HG02763 (cell line): Measurements from ENCODE around the gene TXNDC11.

ENCODE experiments used
- ATAC-seq: cut with Tn5 transposase; IDR thresholded peaks from one replicate; pipeline ENCODE4 v1.9.1; 2021; ENCODE audit warnings: mild to moderate bottlenecking, moderate library complexity; ENCODE audit not compliant: unreplicated experiment

Gene TXNDC11

DNA sequence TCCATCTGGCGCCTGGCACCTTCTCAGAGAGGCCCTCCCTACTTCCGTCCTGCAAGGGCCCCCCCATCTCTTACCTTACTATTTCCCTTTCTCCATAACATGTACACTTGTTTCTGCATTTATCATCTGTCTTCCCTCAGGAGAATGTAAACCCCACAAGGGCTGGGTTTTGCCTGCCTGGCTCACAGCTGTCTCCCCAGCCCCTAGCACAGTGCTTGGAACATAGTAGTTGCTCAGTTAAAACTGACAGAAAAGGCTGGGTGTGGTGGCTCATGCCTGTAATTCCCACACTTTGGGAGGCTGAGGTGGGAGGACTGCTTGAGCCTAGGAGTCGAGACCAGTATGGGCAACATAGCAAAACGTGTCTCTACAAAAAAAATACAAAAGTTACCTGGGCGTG is 80.1 kb downstream of the TXNDC11 start:
- ATAC-seq = no peak

DNA sequence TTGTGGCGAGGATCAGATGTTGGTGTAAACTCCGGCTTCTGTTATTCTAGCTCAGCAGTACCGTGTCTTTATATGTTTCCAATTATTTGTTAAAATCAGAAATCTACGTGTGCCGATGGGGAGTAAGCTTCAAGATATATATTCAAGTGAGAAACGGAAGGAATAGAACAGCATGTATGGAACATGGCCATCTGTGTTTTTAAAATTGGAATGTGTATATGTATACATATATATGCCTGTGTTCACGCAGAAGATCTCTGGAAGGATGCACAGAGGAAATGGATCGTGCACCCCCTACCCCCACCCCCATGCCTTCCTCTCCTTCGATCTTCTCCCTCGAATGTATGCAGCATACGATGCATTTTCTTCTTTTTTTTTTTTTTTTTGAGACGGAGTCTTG is 82.1 kb downstream of the TXNDC11 start:
- no peak for ATAC-seq

DNA sequence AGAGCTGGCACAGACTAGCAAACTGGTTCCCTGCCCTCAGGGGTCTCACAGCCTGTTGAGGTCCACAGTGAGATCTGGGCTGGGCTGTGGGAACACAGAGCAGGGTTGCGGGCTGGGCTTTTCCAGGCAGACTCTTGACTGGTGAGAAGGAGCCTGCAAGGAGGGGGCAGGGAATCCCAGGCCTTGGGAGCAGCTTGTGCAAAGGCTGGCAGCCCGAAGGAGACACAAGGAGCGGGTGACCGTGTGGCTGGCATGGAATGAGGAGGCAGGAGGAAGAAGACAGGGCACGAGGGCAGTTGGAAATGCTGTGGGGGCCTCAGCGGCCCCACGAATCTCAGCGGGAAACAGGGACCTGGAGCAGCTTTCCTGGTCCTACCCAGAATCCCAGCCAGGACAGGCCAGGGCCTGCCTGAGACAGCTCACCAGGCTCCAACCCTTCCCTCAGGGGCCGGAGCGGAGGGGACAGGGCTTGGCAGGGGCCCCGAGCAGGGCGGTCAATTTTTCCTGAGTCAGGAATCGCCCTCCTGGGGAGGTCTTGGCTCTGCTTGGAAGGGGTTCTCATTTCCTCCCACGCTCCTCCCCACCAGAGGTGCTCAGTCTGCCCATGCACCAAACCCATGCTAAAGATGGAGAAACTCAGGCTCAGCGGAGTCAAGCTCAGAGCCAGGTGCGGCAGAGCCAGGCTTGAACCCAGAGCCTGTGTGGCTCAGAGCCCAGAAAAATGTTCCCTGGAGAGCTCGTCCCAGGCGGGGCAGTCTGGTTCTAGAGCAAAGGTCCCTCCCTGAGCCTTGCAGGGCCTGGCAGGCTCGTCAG is 83.6 kb downstream of the TXNDC11 start:
- ATAC-seq = no peak

DNA sequence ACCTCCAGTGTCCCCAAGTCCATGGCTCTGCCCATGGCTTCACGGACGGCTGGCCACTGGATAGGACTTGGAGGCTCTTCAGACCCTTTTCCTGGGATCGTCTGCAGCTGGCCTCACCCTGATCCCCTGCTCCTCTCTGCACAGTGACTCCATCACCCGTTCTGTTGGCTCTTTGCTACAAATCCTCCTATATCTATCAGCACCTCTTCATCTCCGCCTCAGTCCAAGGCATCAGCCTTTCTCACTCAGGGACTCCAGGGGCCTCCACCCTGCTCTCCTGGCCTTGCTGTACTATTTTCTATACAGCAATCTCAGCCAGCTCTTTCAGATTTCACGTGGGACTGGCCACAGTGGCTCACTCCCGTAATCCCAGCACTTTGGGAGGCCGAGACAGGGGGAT is 85.1 kb downstream of the TXNDC11 start:
- ATAC-seq = no peak

DNA sequence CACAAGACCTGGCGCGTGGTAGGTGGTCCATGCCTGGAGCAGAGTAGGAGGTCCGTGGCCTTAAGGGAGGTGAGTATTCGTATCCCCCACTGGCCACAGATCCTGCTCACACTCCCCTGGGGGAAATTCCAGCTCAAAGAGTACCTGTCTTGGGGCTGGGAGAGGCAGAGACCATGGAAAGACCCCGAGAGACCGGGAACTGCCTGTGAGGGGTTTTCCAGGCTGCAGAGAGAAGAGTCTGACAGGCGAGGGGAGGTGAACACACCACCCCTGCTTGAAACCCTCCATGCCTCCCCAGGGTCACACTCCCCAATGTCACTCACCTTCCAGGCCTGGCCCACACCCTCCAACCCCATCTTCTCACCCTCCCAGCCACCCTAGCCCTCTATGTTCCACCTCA is 87.0 kb downstream of the TXNDC11 start:
- no peak for ATAC-seq

DNA sequence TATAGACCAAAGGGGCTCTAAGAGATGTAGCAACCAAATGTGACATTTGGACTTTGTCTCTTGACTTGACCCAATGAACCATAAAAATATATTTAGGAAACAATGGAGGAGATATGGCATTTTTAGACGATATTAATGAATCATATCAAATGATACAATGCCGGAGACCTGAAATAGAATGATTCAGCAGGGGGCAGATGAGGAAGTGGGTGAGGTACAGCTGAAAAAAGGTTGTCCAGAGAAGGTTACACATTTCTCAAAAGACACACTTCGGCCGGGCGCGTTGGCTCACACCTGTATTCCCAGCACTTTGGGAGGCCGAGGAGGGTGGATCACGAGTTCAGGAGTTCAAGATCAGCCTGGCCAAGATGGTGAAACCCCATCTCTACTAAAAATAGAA is 90.9 kb downstream of the TXNDC11 start:
- no peak for ATAC-seq

DNA sequence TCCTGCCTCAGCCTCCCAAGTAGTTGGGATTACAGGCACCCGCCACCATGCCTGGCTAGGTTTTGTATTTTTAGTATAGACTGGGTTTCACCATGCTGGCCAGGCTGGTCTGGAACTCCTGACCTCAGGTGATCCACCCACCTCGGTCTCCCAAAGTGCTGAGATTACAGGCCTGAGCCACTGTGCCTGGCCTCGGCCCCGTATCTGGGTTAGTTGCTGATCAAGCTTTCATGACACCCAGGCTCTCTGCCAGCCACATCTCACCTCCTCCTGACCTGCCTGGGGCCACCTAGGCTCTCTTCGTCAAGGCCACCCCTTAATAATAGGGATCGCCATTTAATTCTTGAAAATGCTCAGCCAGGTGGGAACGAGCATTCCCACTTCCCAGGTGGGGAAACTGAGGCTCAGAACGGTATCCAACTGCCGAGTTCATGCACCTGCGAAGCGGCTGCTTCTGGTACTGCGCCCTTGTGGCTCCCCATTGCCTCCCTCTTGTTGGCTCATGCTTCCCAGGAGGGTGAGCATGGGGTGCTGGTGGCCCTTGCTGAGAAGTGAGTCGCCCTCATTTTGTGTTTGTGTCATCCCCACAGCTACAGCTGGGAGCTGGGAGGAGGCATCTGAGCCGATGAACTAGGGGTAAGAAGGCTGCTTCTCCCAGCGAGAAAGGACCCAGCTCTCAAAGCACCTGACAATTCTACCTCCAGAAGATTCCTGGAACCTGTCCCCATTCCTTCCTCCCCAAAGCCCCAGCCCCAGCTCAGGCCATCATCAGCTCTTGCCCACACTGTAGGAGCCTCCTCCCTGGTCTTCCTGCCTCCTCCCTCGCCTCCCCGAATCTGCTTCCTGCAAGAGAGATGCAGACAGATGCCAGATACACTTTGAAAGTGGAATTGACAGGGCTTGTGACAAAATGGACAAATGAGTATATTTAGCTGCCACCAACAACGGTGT is 91.7 kb downstream of the TXNDC11 start:
- ATAC-seq = no peak

DNA sequence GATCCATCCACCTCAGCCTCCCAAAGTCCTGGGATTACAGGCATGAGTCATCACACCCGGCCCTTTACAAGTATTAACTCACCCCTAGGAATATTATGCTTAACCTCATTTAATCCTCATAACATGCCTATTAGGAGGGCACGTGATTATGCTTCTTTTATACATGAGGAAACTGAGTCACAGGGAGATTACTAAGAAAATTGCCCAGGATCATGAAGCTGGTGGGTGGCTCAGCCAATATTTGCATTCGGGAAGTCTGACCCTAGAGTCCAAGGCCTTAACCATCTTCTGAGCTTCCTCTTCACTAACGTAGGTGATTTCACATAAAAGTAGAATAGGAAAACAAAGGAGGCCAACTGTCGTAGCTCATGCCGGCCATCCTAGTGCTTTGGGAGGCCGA is 93.4 kb downstream of the TXNDC11 start:
- ATAC-seq = no peak

DNA sequence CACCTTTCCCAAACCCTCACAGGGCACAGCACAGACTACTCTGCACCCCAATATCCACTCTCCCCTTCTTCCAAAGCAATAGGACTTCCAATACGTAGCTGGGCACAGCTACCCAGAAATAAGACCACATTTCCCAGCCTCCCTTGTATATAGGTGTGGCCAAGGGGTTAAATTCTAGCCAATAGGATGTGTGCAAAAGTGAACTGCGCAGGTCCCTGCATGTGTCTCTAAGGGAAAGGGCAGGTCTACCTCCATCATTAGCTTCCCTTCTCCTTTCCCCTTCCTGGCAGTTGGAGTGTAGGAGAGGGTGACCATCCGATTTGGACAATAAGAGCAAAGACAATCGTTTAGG is 99.9 kb downstream of the TXNDC11 start:
- ATAC-seq = no peak

DNA sequence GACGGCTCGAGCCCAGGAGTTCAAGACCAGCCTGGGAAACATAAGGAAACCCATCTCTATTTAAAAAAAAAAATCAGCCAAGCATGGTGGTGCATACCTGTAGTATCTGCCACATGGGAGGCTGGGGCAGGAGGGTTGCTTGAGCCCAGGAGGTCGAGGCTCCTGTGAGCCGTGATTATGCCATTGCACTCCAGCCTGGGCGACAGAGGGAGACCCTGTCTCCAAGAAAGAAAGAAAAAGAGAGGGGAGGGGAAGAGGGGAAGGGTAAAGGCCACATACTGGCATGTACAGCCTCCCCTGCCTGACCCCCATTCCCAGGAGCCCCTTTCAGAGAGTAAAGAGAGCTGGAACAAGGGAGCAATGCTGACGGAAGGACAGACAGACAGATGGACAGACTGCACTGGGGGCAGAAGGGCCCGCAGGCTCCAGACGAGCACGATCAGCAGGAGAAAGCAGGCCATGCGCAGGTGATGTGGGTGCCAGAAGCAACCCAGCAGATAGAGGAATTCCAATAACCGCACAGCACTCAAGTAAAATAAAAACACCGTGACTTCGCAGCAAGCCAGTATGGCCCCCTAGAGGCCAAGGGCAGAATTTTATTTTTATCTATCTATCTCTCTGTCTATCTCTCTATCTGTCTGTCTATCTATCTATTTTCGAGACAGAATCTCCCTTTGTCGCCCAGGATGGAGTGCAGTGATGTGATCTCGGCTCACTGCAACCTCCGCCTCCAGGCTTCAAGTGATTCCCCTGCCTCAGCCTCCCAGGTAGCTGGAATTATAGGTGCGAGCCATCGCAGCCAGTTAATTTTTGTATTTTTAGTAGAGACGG is 101.5 kb downstream of the TXNDC11 start:
- no peak for ATAC-seq

DNA sequence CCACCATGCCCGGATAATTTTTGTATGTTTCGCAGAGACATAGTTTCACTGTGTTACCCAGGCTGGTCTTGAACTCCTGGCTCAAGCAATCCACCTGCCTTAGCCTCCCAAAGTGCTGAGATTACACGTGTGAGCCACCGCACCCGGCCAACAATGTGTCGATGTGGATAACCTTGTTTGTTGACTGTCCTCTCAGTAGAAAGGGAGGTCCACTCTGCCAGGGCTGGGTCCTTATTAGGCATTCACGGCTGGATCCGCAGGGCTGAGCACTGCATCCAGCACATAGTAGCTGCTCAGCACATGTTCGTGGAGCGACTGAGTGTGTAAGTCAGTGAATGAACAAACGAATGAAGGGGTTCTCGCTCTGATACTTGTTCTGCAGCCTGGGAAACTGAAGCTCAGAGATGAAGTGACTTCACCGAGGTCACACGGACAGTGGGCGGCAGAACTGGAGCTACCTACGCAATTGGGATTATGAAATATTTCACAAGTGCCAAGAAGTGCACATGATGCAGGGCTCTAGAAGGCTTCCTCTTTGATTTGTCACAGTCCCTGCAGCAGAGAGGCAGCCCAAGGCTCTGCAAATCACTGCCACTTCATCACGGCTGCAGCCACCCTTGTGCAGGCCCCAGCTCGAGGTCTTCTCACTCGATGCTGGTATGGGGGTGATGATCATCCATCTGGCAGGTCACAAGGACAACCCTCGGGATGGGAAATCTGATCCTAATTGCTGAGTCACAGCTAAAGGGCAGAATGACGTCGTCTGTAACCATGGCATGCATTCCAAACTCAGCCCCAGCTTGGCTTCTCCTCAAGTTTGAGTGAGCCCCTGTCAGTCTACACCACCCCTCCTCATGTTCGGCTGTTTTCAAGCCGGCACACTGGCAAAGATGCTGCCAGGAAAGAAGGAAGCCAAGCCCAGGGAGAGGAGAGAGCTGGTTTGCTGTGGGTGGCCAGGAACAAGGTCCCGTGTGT is 102.4 kb downstream of the TXNDC11 start:
- ATAC-seq = no peak

DNA sequence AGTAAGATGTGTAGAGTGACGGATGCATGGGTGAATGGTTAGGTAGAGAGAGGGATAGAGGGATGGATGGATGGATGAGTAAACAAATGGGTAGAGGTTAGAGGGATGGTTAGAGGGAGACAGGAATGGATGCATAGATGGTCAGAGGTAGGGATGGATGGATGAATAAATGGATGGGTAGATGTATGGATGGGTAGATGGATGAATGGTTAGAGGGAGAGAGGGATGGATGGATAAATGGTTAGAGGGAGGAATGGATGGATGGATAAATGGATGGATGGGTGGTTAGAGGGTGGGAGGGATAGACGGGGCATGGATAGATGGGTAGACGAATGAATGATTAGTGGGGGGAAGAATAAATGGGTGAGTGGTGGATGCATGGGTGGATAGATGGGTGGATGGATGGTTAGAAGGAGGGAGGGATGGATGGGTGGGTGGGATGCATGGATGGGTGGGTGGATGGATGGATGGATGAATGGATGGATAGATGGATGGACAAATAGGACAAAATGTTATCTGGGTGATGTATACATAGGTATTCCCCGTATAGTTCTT is 103.6 kb downstream of the TXNDC11 start:
- ATAC-seq = no peak

DNA sequence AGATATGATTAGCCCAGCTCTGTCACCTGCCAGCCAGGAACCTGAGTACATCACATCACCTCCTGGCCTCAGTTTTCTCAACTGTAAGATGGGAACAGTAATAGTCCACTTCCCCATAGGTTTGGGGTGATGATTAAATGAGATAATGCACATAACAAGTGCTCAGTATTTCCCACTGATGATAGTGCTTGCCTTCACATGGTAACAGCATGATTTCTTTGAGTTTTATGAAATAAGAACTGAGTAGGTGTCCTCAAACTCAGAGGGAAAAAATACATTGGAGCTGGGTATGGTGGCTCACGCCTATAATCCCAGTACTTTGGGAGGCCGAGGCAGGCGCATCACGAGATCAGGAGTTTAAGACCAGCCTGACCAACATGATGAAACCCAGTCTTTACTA is 104.5 kb downstream of the TXNDC11 start:
- ATAC-seq = no peak

DNA sequence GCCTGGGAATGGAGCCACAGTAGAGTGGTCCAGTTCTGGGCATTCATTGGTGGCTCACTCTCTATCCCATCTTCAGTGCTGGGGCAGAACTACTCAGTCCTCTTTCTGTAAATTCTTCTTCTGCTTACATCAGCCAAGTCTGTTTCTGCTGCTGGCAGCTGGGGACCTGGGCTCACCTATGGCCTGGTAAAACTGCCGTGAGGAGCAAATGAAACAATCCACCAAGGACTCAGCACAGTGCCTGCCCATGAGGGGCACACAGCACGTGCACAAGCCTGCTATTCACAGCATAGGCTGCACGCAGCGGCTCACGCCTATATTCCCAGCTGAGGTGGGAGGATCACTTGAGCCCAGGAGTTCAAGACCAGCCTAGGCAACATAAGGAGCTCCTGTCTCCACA is 105.3 kb downstream of the TXNDC11 start:
- no peak for ATAC-seq

DNA sequence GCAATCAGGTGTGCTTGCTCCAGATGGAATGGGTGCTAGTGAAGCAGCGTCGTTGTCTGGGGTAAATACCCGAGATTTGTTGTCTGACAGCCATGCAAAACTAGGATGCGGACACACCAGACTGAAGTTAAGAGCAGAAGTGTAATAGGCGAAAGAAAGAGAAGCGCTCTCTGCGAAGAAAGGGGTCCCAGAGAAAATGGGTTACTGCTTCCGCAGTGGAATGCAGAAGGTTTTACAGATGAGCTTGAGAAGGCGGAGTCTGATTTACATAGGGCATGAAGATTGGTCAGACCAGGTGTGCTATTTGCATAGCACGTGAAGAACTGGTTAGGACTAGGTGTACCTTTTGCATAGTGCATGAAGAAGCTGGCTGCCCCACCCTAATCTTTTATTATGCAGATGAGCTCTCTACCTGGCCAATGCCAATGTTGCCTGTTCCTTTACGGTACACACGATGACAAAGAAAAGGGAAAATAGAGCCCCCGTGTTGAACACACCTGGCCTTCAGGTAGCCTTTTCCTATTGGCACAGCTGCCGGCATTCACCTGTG is 106.4 kb downstream of the TXNDC11 start:
- no peak for ATAC-seq

DNA sequence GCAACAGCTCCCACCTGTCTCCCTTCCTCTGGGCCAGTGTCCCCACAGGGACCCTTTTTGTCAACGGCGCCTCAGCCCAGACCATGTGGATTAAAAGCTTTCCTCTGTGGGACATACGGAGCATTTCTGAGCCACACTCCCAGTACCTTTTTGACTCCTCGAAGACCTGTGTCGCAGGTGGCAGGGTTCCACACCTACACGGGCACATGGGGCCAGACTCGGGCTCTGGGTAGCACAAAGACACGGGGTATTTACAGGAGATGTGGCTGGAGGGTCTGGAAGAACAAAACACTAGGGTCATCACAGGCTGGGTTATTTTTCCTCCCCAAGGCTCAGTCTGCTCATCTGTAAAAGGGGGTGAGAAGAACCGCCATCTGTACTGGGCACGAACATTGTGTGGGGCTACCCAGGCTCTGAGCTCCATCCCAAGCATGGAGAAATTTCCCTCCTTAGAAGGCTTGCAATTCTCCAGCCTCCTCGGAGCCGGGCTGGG is 106.9 kb downstream of the TXNDC11 start:
- ATAC-seq = no peak

DNA sequence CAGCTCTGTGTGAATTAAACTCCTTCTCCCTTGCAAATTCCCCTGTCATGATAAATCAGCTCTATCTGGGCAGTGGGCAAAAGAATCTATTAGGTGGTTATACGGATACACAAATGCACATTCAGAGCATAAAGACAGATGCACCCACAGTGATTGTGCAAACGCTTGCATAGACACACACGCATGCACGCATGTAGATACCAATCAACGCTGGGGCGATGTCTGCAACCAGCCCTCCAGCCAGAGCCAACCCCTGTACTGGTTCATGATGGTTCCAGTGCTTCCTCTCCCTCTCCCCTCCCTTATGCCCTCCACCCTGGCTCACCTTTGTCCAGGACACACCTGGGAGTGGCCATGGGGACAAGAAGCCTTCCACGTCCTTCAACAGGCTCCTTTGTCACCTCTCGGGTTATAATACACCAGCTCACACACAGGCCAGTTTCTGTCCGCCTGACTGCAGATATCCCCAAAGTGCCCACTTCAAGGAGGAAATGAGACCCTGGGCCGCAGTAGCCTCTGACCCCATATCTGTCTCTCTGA is 107.5 kb downstream of the TXNDC11 start:
- ATAC-seq = no peak

DNA sequence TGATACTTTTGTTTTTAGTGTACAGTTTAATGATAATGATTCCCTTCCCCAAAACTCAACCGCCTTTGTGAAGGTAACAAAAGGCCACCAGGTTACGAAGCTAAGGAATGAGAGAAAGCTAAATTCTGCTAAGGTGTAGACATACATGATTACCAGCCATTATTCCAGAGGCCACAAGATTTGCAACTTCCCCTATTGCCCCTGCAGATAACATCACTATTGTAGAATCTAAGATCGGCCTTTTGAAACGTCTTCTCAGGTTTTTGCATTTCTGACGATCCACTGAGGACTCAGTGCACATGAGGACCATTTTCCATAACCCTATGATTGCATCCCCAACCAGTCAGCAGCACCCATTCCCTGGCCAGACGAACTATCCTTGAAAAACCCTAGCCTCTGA is 108.3 kb downstream of the TXNDC11 start:
- no peak for ATAC-seq

DNA sequence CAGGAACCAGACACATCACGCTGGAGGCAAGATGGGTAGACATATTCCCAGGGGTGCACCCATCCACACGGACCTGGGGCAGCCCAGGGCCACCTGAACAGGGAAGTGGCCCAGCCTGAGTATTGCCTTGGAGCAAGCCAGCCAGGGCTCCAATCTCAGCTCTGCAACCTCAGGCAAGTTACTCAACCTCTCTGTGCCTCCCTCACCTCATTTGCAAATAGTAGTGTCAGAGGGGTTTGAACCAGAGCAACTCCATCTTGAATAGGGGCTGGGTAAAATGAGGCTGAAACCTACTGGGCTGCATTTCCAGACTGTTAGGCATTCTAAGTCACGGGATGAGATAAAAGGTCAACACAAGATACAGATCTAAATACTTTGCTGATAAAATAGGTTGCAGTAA is 109.5 kb downstream of the TXNDC11 start:
- no peak for ATAC-seq
